ENCODE measurements around the gene AFF3.
"Not testable (repeated sequence)": the region's sequence is repeated elsewhere in the genome, so short reads cannot be mapped to it uniquely, and the experiment has no call there.

DNA sequence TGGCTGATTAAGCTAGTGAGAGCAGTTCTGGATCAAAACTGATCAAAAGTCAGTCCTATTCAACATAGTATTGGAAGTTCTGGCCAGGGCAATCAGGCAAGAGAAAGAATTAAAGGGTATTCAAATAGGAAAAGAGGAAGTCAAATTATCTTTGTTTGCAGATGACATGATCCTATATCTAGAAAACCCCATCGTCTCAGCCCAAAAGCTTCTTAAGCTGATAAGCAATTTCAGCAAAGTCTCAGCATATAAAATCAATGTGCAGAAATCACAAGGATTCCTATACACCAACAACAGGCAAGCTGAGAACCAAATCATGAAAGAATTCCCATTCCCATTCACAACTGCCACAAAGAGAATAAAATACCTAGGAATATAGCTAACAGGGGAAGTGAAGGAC lies 368.7 kb downstream of the AFF3 start:
- TF ChIP-seq, protein P1, sequence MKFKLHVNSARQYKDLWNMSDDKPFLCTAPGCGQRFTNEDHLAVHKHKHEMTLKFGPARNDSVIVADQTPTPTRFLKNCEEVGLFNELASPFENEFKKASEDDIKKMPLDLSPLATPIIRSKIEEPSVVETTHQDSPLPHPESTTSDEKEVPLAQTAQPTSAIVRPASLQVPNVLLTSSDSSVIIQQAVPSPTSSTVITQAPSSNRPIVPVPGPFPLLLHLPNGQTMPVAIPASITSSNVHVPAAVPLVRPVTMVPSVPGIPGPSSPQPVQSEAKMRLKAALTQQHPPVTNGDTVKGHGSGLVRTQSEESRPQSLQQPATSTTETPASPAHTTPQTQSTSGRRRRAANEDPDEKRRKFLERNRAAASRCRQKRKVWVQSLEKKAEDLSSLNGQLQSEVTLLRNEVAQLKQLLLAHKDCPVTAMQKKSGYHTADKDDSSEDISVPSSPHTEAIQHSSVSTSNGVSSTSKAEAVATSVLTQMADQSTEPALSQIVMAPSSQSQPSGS (IDR thresholded peaks at IDR 0.05; ENCODE audit: low read length) = not testable (repeated sequence)
- not testable (repeated sequence) for TF ChIP-seq JUND (IDR thresholded peaks at IDR 0.05; ENCODE audit: low read length); POLR2A (IDR thresholded peaks at IDR 0.05; ENCODE audit: control extremely low read depth in 1 of 2, low read depth in 2 of 2, low read length in 2 of 2); EP300 (IDR thresholded peaks at IDR 0.05; ENCODE audit: borderline replicate concordance in 1 of 2, low read depth in 2 of 2, low read length in 2 of 2); SIN3A (conservative IDR thresholded peaks at IDR 0.05 in 1 of 2, IDR thresholded peaks at IDR 0.05 in 1 of 2; ENCODE audit: low read depth in 1 of 2, low read length in 2 of 2); POLR2AphosphoS5 (IDR thresholded peaks at IDR 0.05; ENCODE audit: low read depth, low read length)
- TF ChIP-seq, protein P2, sequence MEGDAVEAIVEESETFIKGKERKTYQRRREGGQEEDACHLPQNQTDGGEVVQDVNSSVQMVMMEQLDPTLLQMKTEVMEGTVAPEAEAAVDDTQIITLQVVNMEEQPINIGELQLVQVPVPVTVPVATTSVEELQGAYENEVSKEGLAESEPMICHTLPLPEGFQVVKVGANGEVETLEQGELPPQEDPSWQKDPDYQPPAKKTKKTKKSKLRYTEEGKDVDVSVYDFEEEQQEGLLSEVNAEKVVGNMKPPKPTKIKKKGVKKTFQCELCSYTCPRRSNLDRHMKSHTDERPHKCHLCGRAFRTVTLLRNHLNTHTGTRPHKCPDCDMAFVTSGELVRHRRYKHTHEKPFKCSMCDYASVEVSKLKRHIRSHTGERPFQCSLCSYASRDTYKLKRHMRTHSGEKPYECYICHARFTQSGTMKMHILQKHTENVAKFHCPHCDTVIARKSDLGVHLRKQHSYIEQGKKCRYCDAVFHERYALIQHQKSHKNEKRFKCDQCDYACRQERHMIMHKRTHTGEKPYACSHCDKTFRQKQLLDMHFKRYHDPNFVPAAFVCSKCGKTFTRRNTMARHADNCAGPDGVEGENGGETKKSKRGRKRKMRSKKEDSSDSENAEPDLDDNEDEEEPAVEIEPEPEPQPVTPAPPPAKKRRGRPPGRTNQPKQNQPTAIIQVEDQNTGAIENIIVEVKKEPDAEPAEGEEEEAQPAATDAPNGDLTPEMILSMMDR (IDR thresholded peaks at IDR 0.05; ENCODE audit: control extremely low read depth in 1 of 3, insufficient read depth in 1 of 3, low read depth in 1 of 3, low read length in 3 of 3) = not testable (repeated sequence)
- TF ChIP-seq, protein P3, sequence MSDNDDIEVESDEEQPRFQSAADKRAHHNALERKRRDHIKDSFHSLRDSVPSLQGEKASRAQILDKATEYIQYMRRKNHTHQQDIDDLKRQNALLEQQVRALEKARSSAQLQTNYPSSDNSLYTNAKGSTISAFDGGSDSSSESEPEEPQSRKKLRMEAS (IDR thresholded peaks at IDR 0.05) = not testable (repeated sequence)
- TF ChIP-seq, protein P4, sequence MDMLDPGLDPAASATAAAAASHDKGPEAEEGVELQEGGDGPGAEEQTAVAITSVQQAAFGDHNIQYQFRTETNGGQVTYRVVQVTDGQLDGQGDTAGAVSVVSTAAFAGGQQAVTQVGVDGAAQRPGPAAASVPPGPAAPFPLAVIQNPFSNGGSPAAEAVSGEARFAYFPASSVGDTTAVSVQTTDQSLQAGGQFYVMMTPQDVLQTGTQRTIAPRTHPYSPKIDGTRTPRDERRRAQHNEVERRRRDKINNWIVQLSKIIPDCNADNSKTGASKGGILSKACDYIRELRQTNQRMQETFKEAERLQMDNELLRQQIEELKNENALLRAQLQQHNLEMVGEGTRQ (IDR thresholded peaks at IDR 0.05; ENCODE audit: low read length) = not testable (repeated sequence)
